ENCODE results near the gene CYFIP1.

CYFIP1 gene

DNA sequence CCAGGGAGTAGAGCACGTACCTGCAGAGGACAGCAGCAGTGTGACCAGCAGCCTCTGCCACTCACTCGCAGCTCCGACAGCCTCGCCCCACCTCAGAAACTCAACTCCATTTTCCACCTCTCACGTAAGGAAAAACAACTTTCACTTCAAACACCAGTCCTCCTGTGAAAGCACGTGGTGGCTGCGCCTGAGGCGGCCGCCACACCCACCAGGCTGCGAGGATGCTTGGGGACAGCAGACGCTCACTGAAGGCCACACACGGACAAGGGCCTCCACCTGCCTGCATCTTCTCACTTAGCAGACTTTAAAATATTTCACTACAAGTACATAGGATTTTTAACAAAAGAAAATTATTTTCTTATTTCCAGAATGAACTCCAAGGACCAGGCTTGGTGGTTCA lies 67.9 kb downstream of the CYFIP1 start:
- Histone ChIP-seq H3K36me3 (ENCODE audit: control insufficient read depth, low read length) (no peaks in the 10 kb centered on the region), H3K27ac (ENCODE audit: low read depth, low read length) (no peak overlapping the region), H3K27me3 (ENCODE audit: control insufficient read depth, low read length) (no peaks in the 10 kb centered on the region), H4K20me1 (ENCODE audit: control insufficient read depth, insufficient read depth, low read depth, low read length) (no peaks in the 10 kb centered on the region), H3K9me3 (ENCODE audit: control insufficient read depth, insufficient read depth, low read length) (no peaks in the 10 kb centered on the region), H3K4me2 (ENCODE audit: low read length) (no peak overlapping the region), H3K4me1 (ENCODE audit: control insufficient read depth, low read length) (no peaks in the 10 kb centered on the region), H3K9me2 (replicated peaks; ENCODE audit: control insufficient read depth, low read length) (no peaks in the 10 kb centered on the region), H3K4me3 (ENCODE audit: low read length) (no peak overlapping the region), H3F3A (ENCODE audit: control insufficient read depth, insufficient read depth) (no peaks in the 10 kb centered on the region), H3K79me2 (ENCODE audit: control insufficient read depth, low read length) (no peaks in the 10 kb centered on the region)
- TF ChIP-seq, protein P1, sequence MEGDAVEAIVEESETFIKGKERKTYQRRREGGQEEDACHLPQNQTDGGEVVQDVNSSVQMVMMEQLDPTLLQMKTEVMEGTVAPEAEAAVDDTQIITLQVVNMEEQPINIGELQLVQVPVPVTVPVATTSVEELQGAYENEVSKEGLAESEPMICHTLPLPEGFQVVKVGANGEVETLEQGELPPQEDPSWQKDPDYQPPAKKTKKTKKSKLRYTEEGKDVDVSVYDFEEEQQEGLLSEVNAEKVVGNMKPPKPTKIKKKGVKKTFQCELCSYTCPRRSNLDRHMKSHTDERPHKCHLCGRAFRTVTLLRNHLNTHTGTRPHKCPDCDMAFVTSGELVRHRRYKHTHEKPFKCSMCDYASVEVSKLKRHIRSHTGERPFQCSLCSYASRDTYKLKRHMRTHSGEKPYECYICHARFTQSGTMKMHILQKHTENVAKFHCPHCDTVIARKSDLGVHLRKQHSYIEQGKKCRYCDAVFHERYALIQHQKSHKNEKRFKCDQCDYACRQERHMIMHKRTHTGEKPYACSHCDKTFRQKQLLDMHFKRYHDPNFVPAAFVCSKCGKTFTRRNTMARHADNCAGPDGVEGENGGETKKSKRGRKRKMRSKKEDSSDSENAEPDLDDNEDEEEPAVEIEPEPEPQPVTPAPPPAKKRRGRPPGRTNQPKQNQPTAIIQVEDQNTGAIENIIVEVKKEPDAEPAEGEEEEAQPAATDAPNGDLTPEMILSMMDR (IDR thresholded peaks at IDR 0.05; ENCODE audit: low read depth, low read length, poor library complexity, severe bottlenecking): no peak
- no peak for TF ChIP-seq EZH2phosphoT487 (IDR thresholded peaks at IDR 0.05; ENCODE audit: borderline replicate concordance, low read length)

- Histone ChIP-seq H3K79me2 (ENCODE audit: control insufficient read depth, low read length) (no peaks in the 10 kb centered on the region), H3K9me3 (ENCODE audit: control insufficient read depth, insufficient read depth, low read length) (no peaks in the 10 kb centered on the region), H3K36me3 (ENCODE audit: control insufficient read depth, low read length) (no peaks in the 10 kb centered on the region), H3K9me2 (replicated peaks; ENCODE audit: control insufficient read depth, low read length) (no peaks in the 10 kb centered on the region), H3F3A (ENCODE audit: control insufficient read depth, insufficient read depth) (no peaks in the 10 kb centered on the region), H3K27me3 (ENCODE audit: control insufficient read depth, low read length) (no peaks in the 10 kb centered on the region), H3K4me2 (ENCODE audit: low read length) (no peak overlapping the region), H4K20me1 (ENCODE audit: control insufficient read depth, insufficient read depth, low read depth, low read length) (no peaks in the 10 kb centered on the region), H3K27ac (ENCODE audit: low read depth, low read length) (no peak overlapping the region), H3K4me1 (ENCODE audit: control insufficient read depth, low read length) (no peaks in the 10 kb centered on the region), H3K4me3 (ENCODE audit: low read length) (no peak overlapping the region)
- no peak for TF ChIP-seq EZH2phosphoT487 (IDR thresholded peaks at IDR 0.05; ENCODE audit: borderline replicate concordance, low read length)
- TF ChIP-seq, protein P1 (IDR thresholded peaks at IDR 0.05; ENCODE audit: low read depth, low read length, poor library complexity, severe bottlenecking): no peak
Observed at GRCh38 chr15:22911306-22911705, 68.9 kb downstream of the CYFIP1 start.

DNA sequence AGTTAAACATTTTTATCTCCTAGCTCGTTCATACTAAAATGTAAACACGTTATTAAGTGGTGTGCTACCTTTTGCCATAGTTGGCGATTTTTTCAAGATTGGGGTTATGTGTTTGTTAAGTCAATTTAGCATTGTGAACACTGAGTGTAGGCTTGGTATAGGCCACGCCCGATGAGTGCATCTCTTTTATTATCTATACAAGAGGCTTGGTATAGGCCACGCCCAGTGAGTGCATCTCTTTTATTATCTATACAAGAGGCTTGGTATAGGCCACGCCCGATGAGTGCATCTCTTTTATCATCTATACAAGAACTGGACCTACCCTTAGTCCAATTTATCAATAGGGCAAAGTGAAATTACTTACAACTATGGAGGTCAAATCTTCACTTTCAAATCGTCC lies 71.3 kb downstream of the CYFIP1 start:
- no peaks in the 10 kb centered on the region for H4K20me1 ChIP-seq (ENCODE audit: control insufficient read depth, insufficient read depth, low read depth, low read length)
- H3K9me2 ChIP-seq (replicated peaks; ENCODE audit: control insufficient read depth, low read length): no peaks in the 10 kb centered on the region
- H3K4me3 ChIP-seq (ENCODE audit: low read length): no peak overlapping the region
- H3K9me3 ChIP-seq (ENCODE audit: control insufficient read depth, insufficient read depth, low read length): no peaks in the 10 kb centered on the region
- no peaks in the 10 kb centered on the region for H3K27me3 ChIP-seq (ENCODE audit: control insufficient read depth, low read length)
- no peaks in the 10 kb centered on the region for H3K36me3 ChIP-seq (ENCODE audit: control insufficient read depth, low read length)
- H3K4me2 ChIP-seq (ENCODE audit: low read length): no peak overlapping the region
- H3K4me1 ChIP-seq (ENCODE audit: control insufficient read depth, low read length): no peaks in the 10 kb centered on the region
- TF ChIP-seq, protein P1 (IDR thresholded peaks at IDR 0.05; ENCODE audit: low read depth, low read length, poor library complexity, severe bottlenecking): no peak
- no peak for TF ChIP-seq EZH2phosphoT487 (IDR thresholded peaks at IDR 0.05; ENCODE audit: borderline replicate concordance, low read length)
- no peaks in the 10 kb centered on the region for H3K79me2 ChIP-seq (ENCODE audit: control insufficient read depth, low read length)
- no peaks in the 10 kb centered on the region for H3F3A ChIP-seq (ENCODE audit: control insufficient read depth, insufficient read depth)
- H3K27ac ChIP-seq (ENCODE audit: low read depth, low read length): no peak overlapping the region

Measured in DOHH2 (cell line).